ENCODE data around the gene LSP1.

- TF ChIP-seq RAD21 (IDR thresholded peaks at IDR 0.05; ENCODE audit: low read length): no peak
- no peak for TF ChIP-seq CTCF (conservative IDR thresholded peaks at IDR 0.05; ENCODE audit: low read depth, low read length)
- no peak for TF ChIP-seq SMC3 (IDR thresholded peaks at IDR 0.05; ENCODE audit: low read depth, low read length)
- no peak for TF ChIP-seq POLR2A (IDR thresholded peaks at IDR 0.05; ENCODE audit: low read depth, low read length)
- TF ChIP-seq, protein P1, sequence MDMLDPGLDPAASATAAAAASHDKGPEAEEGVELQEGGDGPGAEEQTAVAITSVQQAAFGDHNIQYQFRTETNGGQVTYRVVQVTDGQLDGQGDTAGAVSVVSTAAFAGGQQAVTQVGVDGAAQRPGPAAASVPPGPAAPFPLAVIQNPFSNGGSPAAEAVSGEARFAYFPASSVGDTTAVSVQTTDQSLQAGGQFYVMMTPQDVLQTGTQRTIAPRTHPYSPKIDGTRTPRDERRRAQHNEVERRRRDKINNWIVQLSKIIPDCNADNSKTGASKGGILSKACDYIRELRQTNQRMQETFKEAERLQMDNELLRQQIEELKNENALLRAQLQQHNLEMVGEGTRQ (IDR thresholded peaks at IDR 0.05; ENCODE audit: low read depth, low read length): no peak
- no peak for TF ChIP-seq CEBPB (IDR thresholded peaks at IDR 0.05; ENCODE audit: low read depth, low read length)
- TF ChIP-seq MXI1 (IDR thresholded peaks at IDR 0.05; ENCODE audit: borderline replicate concordance, low read depth, low read length): no peak
- TF ChIP-seq NFE2L2 (IDR thresholded peaks at IDR 0.05; ENCODE audit: low read depth, low read length): no peak
- no peak for TF ChIP-seq BHLHE40 (IDR thresholded peaks at IDR 0.05; ENCODE audit: low read depth, low read length)
- TF ChIP-seq RCOR1 (IDR thresholded peaks at IDR 0.05; ENCODE audit: insufficient replicate concordance, low read length): no peak
- TF ChIP-seq FOS (IDR thresholded peaks at IDR 0.05; ENCODE audit: low read depth, low read length): no peak
- TF ChIP-seq CHD1 (IDR thresholded peaks at IDR 0.05; ENCODE audit: low read depth, low read length): no peak
These were observed 7.8 kb upstream of the LSP1 start for GRCh38 chr11:1845095-1845429.
